Transverse colon (tissue), 4 donors: ENCODE measurements around the gene TMEM175. TPM values are rescaled to one million over a fixed set of nuclear protein-coding genes. Genes with fewer than 3 reads are reported as not detected.

Experiments
- DNase-seq: peaks from one replicate; pipeline ENCODE4 v3.0.0-alpha.2; 2019
- H3K27ac ChIP-seq, 4 donors: fragments of 200-600 bp; sonication (generic); 2 replicates each; pipeline ENCODE4 v1.5.1; 2016 to 2018; ENCODE audit warnings: inconsistent platforms in 4 of 4
- H3K27me3 ChIP-seq: fragments of 200-600 bp; sonication (generic); 2 replicates; pipeline ENCODE4 v1.5.1; 2017; ENCODE audit warnings: inconsistent platforms
- H3K36me3 ChIP-seq, 4 donors: fragments of 200-600 bp; sonication (generic); 2 replicates each; pipeline ENCODE4 v1.5.1; 2017 to 2019; ENCODE audit warnings: inconsistent platforms in 4 of 4
- H3K4me1 ChIP-seq, 4 donors: fragments of 200-600 bp; sonication (generic); 2 replicates each; pipeline ENCODE4 v1.5.1; 2017 to 2020; ENCODE audit warnings: inconsistent platforms in 4 of 4
- H3K4me3 ChIP-seq, 4 donors: fragments of 200-600 bp; sonication (generic); 1 replicate in 1 of 4; 2 replicates in 3 of 4; pipeline versions ENCODE4 v1.5.1 to v1.6.1; 2017 to 2019; ENCODE audit warnings: inconsistent platforms in 4 of 4
- H3K9me3 ChIP-seq, 2 donors: fragments of 200-600 bp; sonication (generic); 2 replicates each; pipeline ENCODE4 v1.5.1; 2017 to 2019; ENCODE audit warnings: inconsistent platforms in 2 of 2
- EP300 ChIP-seq: sonication (generic); formaldehyde crosslinking; IDR thresholded peaks from one replicate; pipeline ENCODE4 v1.6.1; 2017; ENCODE audit warnings: antibody characterized with exemption, low read depth
- POLR2A ChIP-seq: fragments of 450-650 bp; IDR thresholded peaks from one replicate; pipeline ENCODE4 v1.6.1; 2016; ENCODE audit warnings: antibody characterized with exemption, mild to moderate bottlenecking, moderate library complexity
- POLR2AphosphoS5 ChIP-seq, 3 donors: sonication (generic); formaldehyde crosslinking; IDR thresholded peaks; one replicate each; pipeline ENCODE4 v1.6.1; 2016; ENCODE audit warnings: antibody characterized with exemption in 3 of 3
- WGBS, 2 donors: methylation state at CpG; one replicate each; pipeline ENCODE4 v1.1.5; 2018; ENCODE audit warnings: low coverage in 1 of 2; 5-methylcytosine and 5-hydroxymethylcytosine counted together
- in situ Hi-C, 4 donors: fragments of 200-750 bp; cut with MboI; loops; one replicate each; pipeline versions ENCODE4 v1.15.0 to v1.15.1; 2017; ENCODE audit warnings: low sequenced_read_pairs in 3 of 4, low pct_ligation_motif_present in 1 of 4, low pct_unique_long_range_greater_than_20kb in 1 of 4
- intact Hi-C: fragments of 100-400 bp; cut with DNase I; formaldehyde crosslinking; loops from one replicate; pipeline ENCODE4 v1.15.1; 2023; ENCODE audit warnings: low total_unique reads
- total RNA-seq, 4 donors: library from RNA; depleted of rRNA; stranded (reverse); fragments of >200 nt; gene quantifications; one replicate each; pipeline ENCODE4 v1.1.0, GENCODE V29; 2016
- TF ChIP-seq, protein P1 (sequence below), 5 experiments: fragments of 200-600 bp in 3 of 5; fragments of 450-650 bp in 2 of 5; sonication (generic) in 3 of 5; IDR thresholded peaks; 1 replicate in 2 of 5; 2 replicates in 3 of 5; pipeline ENCODE4 v1.5.1; 2016 to 2017; ENCODE audit warnings: antibody characterized with exemption in 5 of 5, inconsistent platforms in 3 of 5, mild to moderate bottlenecking in 2 of 5, moderate library complexity in 1 of 5

TMEM175 gene
- total RNA-seq, 4 donors from 2014 or later = 44.0 to 116 (median 50.5) TPM

DNA sequence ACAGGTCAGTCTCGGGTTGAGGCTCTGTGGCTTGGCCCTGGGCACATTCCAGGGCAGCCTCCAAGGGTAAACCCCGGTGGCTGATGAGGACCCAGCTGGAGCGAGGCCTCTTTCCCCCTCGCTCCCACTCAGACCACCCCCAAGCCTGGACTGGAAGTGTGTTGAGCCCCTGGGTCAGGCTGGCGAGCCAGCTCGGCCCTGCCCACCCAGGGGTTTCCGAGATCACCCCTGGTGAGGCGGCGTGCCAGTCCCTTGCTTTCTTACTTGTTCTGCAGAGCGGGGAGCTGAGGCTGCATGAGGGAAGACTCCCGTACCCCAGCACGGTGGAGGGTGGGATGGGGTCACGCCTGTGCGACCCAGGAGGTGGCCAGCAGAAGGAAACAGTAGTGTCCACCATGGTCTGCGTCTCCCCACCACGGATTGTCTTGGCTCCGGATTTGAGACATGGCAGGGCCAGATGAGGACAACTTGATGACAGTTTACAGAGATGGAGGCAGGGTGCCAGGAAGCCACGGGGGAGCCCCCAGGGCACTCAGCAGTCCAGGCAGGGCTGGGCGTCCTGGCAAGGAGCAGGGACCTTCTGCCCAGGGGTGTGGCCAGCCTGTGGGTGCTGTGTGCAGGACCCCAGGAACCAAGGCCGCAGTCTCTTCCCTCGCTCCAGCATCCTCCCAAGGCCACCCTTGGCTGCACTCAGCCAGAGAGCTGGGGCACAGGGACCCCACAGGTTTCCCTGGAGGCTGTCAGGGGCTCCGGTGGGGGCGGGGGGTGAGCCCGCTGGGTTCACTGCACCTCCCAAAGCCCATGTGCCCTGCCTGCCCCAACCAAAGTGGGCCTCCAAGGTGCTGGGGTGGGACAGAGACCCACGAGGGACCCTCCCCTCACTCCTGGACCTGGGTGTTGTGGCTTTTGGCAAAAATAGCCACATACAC is 72.6 kb downstream of the TMEM175 start:
- WGBS, 2 donors = 63% methylated on average over 17 of the region's 25 CpGs; no CpG with 5 or more reads in 1 of the 2 donors
- TF ChIP-seq EP300 = no peak
- no peak for TF ChIP-seq POLR2AphosphoS5 (IDR thresholded peaks at IDR 0.05)
- TF ChIP-seq POLR2A = no peak
- TF ChIP-seq, protein P1, sequence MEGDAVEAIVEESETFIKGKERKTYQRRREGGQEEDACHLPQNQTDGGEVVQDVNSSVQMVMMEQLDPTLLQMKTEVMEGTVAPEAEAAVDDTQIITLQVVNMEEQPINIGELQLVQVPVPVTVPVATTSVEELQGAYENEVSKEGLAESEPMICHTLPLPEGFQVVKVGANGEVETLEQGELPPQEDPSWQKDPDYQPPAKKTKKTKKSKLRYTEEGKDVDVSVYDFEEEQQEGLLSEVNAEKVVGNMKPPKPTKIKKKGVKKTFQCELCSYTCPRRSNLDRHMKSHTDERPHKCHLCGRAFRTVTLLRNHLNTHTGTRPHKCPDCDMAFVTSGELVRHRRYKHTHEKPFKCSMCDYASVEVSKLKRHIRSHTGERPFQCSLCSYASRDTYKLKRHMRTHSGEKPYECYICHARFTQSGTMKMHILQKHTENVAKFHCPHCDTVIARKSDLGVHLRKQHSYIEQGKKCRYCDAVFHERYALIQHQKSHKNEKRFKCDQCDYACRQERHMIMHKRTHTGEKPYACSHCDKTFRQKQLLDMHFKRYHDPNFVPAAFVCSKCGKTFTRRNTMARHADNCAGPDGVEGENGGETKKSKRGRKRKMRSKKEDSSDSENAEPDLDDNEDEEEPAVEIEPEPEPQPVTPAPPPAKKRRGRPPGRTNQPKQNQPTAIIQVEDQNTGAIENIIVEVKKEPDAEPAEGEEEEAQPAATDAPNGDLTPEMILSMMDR (IDR thresholded peaks at IDR 0.05) = no peak
- in situ Hi-C loops = no loop called here
- peaks cover 6 to 26% (median 22%) of the 10 kb centered on the region in 4 donors for H3K4me1 ChIP-seq
- H3K27ac ChIP-seq = no peak overlapping the region
- intact Hi-C loops = no loop called here
- no peaks in the 10 kb centered on the region for H3K9me3 ChIP-seq
- no peaks in the 10 kb centered on the region for H3K36me3 ChIP-seq
- peaks cover 88% of the 10 kb centered on the region for H3K27me3 ChIP-seq
- no peak overlapping the region for H3K4me3 ChIP-seq
- DNase-seq = no peak

DNA sequence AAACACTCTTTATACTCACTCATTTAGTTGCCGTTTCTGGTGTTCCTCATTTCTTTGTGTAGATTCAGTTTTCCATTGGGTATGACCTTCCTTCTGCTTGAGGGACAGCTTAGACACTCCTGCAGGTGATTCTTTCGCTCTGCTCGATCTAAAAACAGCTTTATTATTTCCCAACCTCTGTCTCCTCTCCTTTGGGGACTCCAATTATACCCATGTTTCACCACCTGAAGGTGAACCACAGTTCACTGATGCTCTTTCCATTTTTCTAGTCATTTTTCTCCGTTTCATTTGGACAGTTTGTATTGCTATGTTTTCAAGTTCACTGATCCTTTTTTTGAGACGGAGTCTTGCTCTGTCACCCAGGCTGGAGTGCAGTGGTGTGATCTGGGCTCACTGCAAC is 74.6 kb downstream of the TMEM175 start:
- H3K4me3 ChIP-seq = no peak overlapping the region
- peaks cover 16 to 38% (median 35%) of the 10 kb centered on the region in 4 donors for H3K4me1 ChIP-seq
- in situ Hi-C loops = no loop called here
- H3K36me3 ChIP-seq = no peaks in the 10 kb centered on the region
- intact Hi-C loops = no loop called here
- H3K27ac ChIP-seq = no peak overlapping the region
- H3K9me3 ChIP-seq = no peaks in the 10 kb centered on the region
- TF ChIP-seq, protein P1 (IDR thresholded peaks at IDR 0.05) = no peak
- no peak for TF ChIP-seq POLR2AphosphoS5 (IDR thresholded peaks at IDR 0.05)
- TF ChIP-seq EP300 = no peak
- DNase-seq = no peak
- 69 to 84% methylated on average over 4 to 5 of the region's 5 CpGs for WGBS, 2 donors
- H3K27me3 ChIP-seq = peaks cover 67% of the 10 kb centered on the region

Other genes starting within 250 kb of the TMEM175 start
- gene SLC49A3, start 243.3 kb upstream of the TMEM175 start, total RNA-seq = 10 to 100 TPM in 2 of 4 donors, 1 to 10 TPM in 2; 1.2 to 17.6 (median 9.2) TPM
- 100 to 1,000 TPM in 2 of 4 donors, 10 to 100 TPM in 2; 56.5 to 256 (median 97.2) TPM for gene PCGF3, start 226.6 kb upstream of the TMEM175 start, total RNA-seq
- 1 to 10 TPM in 1 of 4 donors, under 1 TPM in 2, not detected in 1; 0.32 to 3.7 (median 0.41) TPM for gene CPLX1, start 106.3 kb upstream of the TMEM175 start, total RNA-seq
- 100 to 1,000 TPM; 230 to 882 (median 305) TPM for gene GAK, start 144 bp upstream of the TMEM175 start, total RNA-seq
- 100 to 1,000 TPM in 2 of 4 donors, 10 to 100 TPM in 2; 51.8 to 147 (median 86.0) TPM for gene DGKQ, start 41.1 kb downstream of the TMEM175 start, total RNA-seq
- 10 to 100 TPM; 25.9 to 78.6 (median 40.4) TPM for gene IDUA, start 54.6 kb downstream of the TMEM175 start, total RNA-seq
- 1 to 10 TPM; 1.7 to 4.1 (median 2.8) TPM for gene SLC26A1, start 60.9 kb downstream of the TMEM175 start, total RNA-seq
- gene FGFRL1, start 79.2 kb downstream of the TMEM175 start, total RNA-seq = 10 to 100 TPM; 11.7 to 15.9 (median 14.2) TPM
- gene RNF212, start 181.1 kb downstream of the TMEM175 start, total RNA-seq = 1 to 10 TPM in 2 of 4 donors, not detected in 2; 2.5 to 9.1 TPM
- gene SPON2, start 240.1 kb downstream of the TMEM175 start, total RNA-seq = 100 to 1,000 TPM in 1 of 4 donors, 10 to 100 TPM in 3; 45.4 to 127 (median 53.1) TPM